HG02798 (cell line): ENCODE data around the gene FASTKD1.

Source experiments
- ATAC-seq: cut with Tn5 transposase; IDR thresholded peaks from one replicate; pipeline ENCODE4 v1.9.1; 2021; ENCODE audit warnings: mild to moderate bottlenecking; ENCODE audit not compliant: unreplicated experiment, poor library complexity

FASTKD1 gene

GRCh38 chr2:169511818-169512217 lies 61.8 kb downstream of the FASTKD1 start:
- no peak for ATAC-seq

GRCh38 chr2:169510496-169510895 lies 63.2 kb downstream of the FASTKD1 start:
- ATAC-seq: no peak

- ATAC-seq: no peak
Observed at GRCh38 chr2:169509955-169510354, 63.7 kb downstream of the FASTKD1 start.

- no peak for ATAC-seq
Observed at GRCh38 chr2:169509298-169509885, 64.3 kb downstream of the FASTKD1 start, which contains the start of gene KLHL41. Gene KLHL41 (plus strand): TSS chr2:169509702. CDS start chr2:169509779, 77 bp downstream.

GRCh38 chr2:169507698-169508097 lies 66.0 kb downstream of the FASTKD1 start:
- ATAC-seq: no peak

GRCh38 chr2:169504651-169505050 lies 69.0 kb downstream of the FASTKD1 start:
- ATAC-seq: no peak

- no peak for ATAC-seq
Observed at GRCh38 chr2:169495310-169495928, 78.2 kb downstream of the FASTKD1 start.

- ATAC-seq: no peak
Observed at GRCh38 chr2:169493360-169493759, 80.3 kb downstream of the FASTKD1 start.

GRCh38 chr2:169491378-169491777 lies 82.3 kb downstream of the FASTKD1 start:
- no peak for ATAC-seq

GRCh38 chr2:169490834-169491233 lies 82.8 kb downstream of the FASTKD1 start:
- ATAC-seq: no peak

GRCh38 chr2:169486487-169486886 lies 87.2 kb downstream of the FASTKD1 start:
- no peak for ATAC-seq

GRCh38 chr2:169485650-169486138 lies 88.0 kb downstream of the FASTKD1 start:
- no peak for ATAC-seq

- no peak for ATAC-seq
Observed at GRCh38 chr2:169480079-169480465, 93.6 kb downstream of the FASTKD1 start.
